Measurements from ENCODE around the gene RAMACL.

DNA sequence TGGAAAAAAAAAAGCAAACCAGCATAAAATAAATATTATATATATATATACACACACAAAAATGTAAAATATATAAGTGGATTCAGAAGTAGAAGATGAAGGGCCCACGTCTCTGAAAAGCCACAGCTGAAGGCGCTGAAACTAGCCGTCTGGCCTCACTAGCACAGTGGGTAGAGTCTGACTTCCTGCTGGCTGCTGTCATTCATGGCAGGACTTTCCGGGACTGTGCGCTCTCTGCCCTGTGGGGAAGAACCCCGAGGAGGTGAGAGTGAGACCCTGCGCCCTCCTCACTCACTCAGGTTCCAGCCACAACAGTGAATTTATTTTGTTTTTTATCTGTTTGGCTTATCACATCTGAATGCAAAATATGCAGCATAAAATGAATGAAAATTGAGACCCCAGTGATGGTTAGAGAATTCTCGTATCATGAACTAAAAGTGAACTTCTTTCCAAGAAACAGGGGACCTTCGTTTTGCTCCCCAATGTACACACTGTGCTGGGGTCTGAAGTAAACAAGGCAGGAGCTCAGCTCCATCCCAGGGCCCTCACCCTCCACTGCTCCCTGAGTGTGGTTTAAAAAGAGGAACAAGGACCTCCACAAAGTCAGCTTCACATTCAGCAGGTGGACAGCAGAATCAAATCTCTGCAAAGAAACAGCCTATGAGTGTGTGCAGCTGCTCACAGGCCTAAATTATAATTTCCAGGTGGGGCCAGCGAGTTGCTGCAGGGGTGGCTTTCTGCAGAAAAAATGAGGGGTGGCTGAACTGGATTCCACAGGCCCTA lies 1.3 kb upstream of the RAMACL start:
- TF ChIP-seq, protein P1, sequence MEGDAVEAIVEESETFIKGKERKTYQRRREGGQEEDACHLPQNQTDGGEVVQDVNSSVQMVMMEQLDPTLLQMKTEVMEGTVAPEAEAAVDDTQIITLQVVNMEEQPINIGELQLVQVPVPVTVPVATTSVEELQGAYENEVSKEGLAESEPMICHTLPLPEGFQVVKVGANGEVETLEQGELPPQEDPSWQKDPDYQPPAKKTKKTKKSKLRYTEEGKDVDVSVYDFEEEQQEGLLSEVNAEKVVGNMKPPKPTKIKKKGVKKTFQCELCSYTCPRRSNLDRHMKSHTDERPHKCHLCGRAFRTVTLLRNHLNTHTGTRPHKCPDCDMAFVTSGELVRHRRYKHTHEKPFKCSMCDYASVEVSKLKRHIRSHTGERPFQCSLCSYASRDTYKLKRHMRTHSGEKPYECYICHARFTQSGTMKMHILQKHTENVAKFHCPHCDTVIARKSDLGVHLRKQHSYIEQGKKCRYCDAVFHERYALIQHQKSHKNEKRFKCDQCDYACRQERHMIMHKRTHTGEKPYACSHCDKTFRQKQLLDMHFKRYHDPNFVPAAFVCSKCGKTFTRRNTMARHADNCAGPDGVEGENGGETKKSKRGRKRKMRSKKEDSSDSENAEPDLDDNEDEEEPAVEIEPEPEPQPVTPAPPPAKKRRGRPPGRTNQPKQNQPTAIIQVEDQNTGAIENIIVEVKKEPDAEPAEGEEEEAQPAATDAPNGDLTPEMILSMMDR (IDR thresholded peaks at IDR 0.05; ENCODE audit: poor library complexity): no peak
- TF ChIP-seq EZH2 (IDR thresholded peaks at IDR 0.05; ENCODE audit: borderline replicate concordance): no peak
